CD4-positive, alpha-beta T cell treated with Interleukin-12 subunit alpha and Interleukin-12 subunit beta, for 1 hour (primary cell): ENCODE measurements around the gene RAI1.

Experiments
- DNase-seq: peaks from one replicate; pipeline ENCODE4 v3.0.0-alpha.2; 2020

Gene RAI1

DNA sequence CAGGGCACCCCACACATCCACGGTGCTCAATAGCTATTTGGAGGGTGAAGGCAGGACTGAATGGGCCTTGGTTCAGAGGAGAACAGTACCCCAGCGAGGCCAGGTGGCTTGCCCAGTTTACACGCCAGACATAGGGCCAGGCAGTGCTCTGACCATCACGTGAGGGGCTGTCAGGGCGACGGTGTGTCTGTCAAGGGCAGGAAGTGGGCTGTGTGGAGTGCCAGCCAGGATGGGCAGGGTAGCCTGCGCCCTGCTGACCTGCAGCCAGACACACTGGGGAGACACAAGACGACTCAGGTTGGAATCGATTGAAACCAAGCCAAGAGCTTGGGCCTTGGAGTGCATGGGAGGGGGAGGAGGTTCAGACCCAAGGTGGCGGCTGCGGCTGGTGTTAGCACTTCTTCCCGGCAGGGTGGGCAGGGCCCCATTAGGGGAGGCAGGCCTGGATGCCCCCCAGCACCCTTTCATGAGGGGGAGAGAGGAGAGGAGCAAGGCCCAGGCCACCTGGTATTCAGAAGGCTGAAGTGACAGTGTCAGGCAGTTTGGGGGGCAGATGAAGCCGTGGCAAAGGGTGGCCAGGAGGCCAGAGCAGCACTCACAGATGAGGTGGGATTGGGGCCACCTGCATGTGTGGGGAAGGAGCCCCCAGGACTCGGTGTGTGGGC is 87.3 kb downstream of the RAI1 start:
- no peak for DNase-seq

DNA sequence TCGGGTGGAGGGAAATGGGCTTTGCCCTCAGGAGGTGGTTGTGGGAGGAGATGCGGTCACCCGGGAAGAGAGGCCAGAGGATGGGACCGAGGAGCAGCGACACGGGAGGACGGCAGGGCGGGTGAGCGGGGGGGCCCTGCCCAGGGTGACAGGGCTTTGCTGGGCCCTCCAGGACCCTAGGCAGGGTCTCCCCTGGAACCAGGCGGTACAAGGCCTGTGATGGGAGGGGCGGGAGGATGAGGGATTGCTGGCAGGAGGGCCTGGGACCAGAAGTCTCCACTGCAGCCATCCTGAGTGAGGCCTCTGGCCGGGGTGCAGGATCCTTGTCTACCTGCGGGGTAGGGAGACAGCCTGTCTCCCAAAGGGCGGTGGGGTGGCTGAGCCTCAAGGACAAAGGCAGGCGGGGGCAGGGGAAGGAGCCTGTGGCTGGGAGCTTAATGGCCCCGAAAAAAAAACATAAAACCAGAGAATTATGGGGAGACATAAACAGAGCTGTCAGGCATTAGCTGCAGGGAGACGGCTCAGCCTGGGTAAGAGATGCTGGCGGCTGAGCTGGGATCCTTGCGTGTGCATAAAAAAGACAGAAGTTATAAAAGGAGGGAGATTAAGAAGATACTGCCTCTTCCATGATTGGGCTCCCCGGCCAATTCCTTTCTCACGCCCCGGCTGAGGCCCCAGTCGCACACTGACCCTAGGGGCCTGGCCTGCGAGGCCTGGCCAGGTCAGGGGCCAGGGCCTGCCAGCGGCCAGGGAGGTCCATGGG is 88.8 kb downstream of the RAI1 start:
- DNase-seq = no peak

DNA sequence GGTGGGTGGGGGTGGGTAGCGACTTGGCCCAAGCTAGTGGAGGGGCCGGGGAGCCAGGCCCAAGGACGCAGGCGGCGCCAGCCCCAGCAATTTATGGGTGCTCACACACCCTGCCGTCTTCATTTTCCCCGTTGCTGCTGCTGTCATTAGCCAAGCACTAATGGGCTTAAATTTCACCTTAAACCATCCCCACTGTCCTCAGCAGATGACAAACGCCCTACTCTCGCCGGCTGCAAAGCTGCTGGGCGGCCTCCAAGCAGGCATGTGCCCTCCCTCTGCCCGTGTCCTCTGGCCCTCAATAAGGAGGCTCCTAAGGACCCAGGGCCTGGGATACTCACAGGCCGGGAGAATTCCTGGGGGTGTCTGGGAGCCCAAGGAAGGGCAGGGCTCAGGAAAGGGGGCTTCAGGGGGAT is 89.4 kb downstream of the RAI1 start:
- DNase-seq = no peak

DNA sequence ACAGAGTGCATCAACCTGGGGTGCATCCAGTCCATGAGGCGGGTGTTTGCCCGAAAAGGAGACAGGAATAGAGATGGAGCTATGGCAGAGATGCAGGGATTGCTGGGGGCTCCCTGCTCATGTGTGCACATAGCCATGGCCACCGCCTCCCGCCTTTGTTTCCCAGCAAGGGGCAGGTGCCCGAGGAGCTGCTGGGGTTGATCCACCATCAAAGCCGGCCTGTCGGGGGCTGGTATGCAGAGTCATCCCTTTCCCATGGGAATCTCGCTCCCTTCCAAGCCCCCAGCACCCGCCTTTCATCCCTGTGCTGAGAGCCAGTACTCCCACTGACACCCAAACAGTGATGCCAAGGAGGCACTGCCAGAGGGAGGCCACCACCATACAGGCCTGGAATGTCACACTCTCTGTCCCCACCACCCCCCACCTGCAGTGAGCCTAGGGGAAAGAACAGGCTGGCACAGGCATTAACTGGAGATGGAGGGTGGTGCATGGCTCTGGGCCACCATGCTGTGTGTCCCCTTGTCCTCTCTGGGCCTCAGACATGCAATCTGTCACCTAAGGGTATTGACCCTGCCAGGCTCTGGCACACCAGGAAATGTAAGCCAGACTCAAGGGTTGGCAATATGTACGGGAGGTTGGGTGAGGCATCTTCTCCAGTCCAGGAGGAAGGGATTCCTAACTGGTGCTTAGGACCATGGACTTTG is 90.4 kb downstream of the RAI1 start:
- DNase-seq = no peak

DNA sequence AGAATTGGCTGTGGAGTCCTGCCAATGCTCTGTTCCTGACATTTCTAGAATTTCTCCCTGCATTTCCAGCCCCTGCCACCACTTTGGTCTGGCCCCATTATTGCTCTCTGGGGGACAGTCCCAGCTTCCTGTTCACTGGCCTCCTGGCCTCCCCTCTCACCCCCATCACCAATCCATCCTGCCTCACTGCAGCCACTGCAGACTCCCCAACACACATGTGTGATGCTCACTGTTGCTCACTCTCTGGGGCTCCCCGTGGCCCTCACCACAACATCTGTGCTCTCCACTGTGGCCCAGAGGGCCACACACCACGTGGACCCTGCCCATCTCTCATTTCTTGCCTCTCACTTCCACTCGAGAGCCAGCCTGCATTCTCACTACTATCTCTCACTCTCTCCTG is 91.0 kb downstream of the RAI1 start:
- no peak for DNase-seq

DNA sequence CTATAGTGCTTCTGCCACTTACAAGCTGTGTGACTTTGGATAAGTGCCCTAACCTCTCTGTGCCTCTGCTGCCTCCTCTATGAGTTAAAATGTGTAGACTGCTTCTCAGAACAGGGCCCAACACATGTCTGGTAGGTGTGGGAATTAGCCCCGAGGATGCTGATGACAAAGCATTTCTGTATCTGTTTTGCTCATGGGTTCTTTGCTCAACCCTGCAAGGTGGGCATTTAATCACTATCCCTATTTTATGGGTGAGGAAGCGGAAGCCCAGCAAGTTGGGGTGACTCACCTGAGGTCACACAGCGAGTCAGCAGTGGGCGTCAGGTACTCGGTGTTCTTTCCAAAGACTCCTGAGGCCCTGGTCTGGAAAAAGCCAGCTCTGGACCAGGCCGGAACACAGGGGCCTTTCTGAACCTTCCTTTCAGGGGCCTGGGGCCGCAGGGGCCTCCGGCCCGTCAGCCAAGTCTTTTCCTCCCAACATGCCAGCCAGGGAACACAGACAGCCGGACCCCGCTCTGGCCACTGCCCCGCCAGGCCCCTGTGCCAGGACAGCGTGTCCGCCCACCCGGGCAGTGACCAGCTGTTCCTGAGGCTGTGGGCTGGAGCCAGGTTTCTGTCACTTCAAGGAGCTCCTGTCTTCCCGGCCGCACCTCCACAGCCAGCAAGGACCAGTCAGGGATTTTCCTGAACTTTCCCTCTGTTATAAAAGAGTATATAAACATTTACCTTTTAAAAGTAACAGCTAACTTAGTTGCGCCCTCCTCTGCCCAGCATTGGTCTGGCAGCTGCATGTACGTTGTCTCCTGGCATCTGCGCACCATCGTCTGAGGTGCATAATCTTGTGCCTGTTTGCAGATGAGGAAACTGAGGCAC is 93.0 kb downstream of the RAI1 start:
- no peak for DNase-seq

DNA sequence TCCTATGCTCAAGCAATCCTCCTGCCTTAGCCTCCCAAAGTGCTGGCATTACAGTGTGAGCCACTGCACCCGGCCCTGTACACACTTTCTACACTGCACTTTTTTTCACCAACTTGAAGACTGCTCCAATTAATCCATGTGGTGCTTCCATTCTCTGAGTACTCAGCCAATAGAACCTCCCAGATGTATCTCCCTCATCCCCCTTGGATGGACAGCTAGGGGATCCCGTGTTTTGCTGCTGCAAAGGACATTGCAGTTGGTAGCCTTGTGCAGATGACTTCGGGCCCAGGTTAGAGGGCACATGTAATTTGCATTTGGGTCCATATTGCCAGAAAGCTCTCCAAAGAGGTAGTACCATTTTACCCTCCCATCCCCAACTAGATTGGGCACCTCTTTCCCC is 95.6 kb downstream of the RAI1 start:
- no peak for DNase-seq

DNA sequence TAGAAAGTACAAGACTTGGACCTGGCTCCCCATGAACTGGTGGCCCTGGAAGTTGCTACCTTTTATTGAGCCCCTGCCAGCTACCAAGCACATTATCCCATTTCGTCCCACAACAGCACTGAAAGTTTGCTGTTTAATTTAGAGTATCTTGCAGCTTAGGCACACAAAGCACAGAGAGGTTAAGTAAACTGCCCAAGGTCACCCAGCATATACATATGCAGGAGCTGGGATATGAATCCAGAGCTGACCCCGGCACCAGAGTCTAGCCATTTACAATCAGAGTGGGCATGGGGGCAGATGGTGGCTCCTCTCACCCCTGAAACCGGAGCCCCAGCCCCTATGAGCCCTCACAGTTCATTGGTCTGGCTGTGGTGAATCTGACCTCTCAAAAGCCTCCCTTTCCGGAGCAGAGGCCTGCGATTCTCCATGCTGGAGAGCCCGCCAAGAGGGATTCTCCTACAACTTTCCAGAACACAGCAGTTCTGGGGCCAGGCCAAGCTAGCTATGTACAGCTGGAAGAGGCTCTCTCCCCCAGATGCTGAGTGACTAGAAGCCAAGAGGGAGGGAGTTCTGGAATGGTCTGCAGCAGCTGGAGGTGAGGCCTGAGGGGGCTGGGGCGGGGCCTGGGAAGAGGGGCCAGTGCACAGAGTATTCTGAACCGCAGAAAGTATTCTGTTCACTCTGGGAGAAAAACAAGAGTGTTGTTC is 97.2 kb downstream of the RAI1 start:
- no peak for DNase-seq

DNA sequence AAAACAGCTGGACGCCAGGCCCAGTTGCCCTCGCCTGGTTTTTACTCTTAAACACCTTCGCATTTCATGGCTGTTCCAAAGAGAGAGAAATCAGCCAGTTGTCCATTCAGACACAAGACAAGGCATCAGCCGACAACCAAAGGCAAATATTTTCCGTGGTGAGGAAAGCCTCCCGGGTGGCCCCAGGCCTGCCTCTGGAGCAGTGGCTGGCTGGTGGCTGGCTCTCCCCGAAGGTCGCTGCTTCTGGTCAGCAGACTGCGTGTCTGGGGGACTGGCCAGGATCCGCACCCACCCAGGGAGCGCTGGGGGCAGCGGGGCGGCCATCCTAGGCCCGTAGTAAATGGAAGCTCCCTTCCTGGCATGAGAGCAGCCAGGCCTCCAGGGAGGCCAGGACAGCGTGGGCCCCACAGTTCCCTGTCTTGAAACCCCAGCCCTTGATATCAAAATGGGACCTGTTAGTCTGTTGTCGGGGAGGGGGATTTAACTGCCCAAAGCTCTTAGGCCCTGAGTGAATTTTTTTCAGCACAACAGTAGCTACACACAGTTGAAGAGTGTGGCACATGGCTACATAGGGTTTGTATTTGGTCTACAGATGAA is 97.9 kb downstream of the RAI1 start:
- DNase-seq = no peak

DNA sequence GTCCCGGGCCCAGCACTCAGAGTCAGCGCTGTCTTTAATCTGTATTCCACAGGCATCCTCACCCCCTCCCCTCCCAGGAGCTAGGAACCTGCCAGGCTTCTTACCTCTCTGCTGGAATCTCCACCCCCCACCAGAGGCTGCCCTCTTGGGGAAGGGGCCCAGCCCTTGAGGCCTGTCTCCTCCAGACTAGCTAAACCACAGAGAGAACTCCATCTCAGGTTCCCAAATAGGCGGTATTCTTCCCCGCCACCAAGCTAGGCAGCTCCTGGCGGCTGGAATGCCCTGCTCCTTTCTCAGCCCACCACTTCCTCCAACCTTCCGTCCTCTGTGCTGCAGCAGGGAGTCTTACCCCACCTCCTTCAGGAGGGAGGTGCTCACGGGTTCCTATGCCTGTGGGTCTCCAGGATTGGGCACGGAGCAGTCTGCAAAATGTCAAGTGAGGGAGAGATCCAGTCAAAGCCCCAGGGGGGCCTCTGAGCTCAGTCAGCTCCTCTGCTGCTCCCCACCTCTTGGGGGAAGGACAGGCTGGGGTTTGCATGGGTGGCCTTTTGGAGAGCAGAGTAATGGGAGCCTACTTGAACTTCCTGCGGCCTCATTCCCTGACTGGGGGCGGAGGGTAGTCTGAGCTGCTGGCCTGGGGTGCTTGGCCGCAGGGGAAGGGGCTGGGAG is 99.8 kb downstream of the RAI1 start:
- no peak for DNase-seq

DNA sequence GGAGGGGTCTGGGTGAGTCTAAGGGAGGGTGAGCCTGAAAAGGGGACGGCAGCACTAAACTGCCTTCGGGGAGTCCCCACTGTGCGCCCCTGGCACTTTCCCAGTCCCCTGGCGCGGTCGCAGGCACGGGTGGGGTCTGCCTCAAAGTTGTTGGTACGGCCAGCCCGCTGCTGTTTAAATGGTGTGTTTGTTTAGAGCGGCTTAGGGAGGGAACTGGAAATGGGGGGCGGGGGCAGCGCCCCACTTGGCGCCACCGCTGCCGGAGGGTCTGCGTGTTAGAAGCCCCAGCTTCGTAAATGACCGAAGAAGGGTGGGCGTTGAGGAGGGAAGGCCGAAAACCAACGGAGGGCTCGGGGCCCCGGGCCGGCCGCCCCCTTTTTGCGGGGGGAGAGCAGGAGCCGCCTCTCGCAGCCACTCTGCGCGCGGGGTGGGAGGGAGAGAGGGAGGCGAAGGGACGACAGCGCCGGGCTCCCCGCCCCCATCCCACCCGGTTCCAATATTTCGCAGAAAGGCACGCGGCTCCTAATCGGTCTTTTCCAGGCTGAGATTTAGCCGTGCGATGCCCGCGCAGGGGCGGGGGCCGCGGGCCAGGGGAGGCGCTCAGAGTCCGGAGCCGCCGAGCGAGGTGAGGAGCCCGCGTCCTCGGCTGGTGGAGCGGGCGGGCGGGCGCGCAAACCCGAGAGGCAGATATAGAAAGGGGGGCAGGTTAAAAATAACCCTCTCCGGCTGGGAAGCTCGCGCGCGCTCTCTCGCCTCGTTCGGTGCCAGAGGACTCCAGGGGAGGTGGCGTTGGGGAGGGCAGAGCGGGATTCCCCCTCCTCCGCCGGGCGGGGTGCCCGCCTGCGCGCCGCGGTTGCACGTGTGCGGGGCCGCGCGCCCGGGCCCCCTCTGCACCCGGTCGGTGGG is 100.6 kb downstream of the RAI1 start:
- peak; percentile 51 for DNase-seq

DNA sequence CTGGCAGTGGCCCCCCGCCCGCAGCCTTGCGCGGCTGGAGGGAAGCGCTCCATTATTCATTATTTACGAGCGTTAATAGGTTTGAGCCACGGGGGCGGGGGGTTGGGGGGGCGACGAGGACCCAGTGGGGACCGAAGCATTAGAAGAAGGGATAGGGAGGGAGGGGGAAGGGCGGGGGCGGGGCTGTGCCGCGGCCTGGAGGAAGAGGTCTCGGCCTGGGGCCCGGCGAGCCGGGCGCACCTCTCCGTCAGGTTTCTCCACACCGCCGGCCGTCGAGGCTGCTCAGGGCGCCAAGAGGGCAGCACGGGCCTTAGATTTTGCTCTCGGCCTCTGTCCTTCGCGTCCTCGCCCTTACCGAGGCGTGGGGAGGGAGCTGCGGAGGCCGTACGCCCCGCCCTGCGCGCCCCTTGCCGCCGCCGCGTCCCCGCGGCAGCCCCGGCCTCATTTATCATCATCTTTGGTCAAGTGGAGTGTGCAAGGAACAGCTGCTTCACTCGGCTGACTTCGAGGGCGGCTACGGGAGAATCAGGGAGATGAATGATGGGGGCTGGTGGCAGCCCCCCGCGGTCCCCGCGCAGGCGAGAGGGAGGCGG is 101.4 kb downstream of the RAI1 start:
- no peak for DNase-seq

DNA sequence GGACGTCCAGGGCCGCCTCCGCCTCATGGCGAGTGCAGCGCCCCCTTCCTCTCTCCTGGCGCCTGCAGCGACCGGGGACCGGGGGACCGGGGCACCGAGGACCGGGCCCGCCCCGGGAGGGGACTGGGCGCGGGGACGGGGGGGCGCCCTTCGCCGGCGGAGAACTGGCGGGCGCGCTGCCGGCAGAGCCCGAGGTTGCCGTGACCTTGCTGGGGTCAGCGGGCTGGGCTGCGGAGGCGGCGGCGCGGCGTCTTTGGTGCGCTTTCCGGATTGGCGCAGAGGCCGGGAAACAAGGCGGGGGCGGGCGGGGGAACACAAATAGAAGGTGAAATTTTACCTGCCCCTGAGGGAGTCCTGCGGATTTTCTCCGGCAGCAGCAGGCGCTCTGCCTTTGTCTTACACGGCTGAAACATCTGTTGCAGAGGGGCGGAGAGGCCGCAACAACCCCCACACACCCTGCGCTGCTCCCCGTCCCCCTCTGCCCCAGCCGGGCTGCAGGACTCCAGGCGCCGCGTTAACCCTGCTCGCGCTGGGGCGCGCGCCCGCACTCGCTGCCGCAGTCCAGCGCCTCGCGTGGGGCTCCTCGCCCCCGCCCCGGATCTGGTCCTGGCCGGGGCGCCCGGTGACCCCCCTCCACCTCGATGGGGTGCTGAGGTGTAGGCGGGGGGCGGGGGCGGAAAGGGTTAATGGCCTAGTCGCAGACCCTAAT is 102.0 kb downstream of the RAI1 start:
- DNase-seq = peak; percentile 71

DNA sequence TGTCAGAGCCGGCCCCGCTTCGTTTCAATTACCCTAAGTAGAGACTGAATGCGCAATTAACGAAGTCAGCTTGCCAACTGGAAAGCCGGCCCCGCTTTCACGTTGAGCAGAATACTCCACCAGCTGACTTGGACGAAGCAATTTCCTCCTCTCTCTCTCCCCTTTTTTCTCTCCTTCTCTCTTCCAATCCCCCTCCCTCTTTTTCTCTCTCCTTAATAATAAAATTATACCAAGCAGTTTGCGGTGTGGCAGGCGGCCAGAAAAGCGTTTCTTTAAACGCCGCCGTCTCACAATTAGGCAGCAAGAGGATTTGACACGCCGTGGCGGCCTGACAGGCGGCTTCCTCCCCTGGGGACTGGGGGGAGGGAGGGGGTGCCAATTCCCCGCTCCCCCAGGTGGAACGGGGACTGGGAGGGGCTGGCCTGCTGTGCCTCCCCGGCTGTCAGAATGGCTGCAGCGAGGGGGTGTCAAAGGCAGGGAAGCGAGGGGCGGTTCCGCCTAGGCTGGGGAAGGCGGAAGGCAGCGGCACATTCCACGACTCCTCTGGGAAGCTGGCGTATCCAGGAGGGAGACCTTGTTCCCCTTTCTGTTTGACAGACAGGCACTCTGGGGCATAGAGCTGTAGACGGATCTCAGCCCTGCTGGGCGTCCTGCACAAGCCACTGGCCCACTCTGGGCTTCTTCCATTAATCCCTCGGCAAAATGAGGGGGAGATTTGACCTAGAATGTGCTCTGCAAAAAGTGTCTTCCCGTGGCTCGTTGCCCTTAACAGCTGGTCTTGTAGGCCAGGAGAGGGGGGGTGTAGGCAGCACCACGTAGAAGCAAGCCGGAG is 102.8 kb downstream of the RAI1 start:
- DNase-seq = no peak

DNA sequence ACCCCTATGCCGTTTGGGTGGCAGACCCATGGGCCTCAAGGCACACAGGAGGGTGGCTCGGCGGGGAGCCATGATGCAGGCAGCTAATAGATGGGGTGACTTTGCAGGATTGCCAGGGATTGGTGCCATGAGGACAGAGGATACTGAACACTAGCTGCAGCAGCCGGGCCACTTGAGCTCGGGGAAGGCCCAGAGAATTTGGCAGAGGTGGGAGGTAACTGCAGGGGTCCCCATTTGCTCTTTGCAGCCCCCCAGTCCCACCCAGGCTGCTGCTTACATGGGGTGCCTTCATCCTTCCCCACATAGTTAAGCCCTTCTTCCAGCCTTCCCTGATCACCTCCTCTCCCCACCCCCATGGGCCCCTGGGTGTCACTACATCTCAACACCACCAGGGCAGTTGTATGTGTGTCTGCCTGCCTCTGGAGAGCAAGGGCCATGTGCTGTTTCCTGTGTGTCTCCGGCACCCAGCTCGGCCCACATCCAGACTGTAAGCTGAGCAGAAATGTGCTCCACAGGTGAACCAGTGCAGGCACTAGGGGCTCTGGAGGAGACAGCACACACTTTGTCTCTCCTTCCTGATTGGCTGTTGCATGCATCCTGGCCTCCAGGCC is 103.5 kb downstream of the RAI1 start:
- DNase-seq = no peak

DNA sequence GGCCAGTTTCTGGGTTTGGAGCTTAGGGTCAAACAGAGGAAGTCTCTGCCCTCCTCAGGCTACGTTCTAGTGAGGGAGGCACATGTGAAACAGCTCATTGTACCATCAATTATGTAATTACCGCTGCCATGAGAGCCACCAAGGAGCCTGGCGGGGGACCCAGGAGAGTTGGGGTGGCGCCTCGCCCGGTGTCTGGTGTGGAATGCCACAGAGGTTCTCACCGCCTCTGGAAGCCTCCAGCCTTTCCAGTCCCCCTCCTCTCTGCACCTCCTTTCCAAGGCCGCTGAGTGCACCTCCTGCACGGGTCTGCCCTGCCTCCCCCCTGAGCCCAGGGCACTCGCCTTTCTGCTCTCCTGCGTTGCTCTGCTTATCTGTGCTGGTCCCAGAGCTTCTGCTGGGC is 104.1 kb downstream of the RAI1 start:
- DNase-seq = no peak

DNA sequence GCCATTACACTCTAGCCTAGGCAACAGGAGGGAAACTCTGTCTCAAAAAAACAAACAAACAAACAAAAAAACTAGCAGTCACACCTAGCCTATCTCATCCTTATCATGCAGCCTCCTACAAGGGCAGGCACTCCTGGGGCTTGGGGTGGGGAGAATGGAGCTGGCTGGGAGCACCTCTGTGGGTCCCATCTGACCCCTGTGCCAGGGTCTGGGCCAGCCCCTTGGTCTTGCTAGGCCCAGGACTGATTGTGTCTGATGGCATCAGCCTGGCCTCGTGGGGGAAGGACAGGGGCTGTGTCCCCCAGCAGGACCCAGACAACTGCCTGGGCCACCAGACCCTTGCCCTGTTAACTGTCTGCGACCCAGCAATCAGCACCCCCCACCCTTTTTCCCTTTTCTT is 105.7 kb downstream of the RAI1 start:
- DNase-seq = no peak

DNA sequence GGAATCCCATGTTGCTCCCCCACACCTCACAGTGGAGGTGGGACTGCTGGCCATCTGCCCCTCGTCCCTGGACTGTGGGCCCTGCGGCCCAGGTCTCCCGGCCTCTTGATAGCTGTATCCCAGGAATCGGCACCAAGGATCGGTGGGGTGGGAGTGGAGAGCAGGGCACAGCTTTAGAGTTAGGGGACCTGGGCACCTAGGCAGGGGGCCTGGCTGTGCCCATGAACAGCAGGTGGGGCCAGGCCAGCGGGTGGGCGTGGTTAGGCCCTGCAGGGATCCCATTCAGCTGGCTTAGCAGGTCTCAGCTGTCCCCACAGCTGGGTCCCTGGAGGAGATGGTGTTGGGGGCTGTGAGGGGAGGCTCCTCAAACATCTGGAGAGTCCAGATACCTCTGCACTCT is 106.3 kb downstream of the RAI1 start:
- DNase-seq = no peak
